Right atrium auricular region (tissue), 2 donors: Measurements from ENCODE around the gene SCARB1. TPM values are rescaled to one million over a fixed set of nuclear protein-coding genes. Genes with fewer than 3 reads are reported as not detected.

Source experiments
- DNase-seq: peaks from one replicate; pipeline ENCODE4 v3.0.0-alpha.2; 2019; ENCODE audit warnings: low spot score
- H3K27ac ChIP-seq, 2 donors: fragments of 200-600 bp; sonication (generic); 1 replicate in 1 of 2; 2 replicates in 1 of 2; pipeline ENCODE4 v1.5.1; 2016 to 2019
- H3K27me3 ChIP-seq, 2 donors: fragments of 200-600 bp; sonication (generic); one replicate each; pipeline versions ENCODE4 v1.5.1 to v1.6.0; 2017 to 2019
- H3K36me3 ChIP-seq: fragments of 200-600 bp; sonication (generic); one replicate; pipeline ENCODE4 v1.5.1; 2016
- H3K4me1 ChIP-seq, 2 donors: fragments of 200-600 bp; sonication (generic); one replicate each; pipeline versions ENCODE4 v1.5.1 to v1.6.0; 2017 to 2019
- H3K4me3 ChIP-seq, 2 donors: fragments of 200-600 bp; sonication (generic); 1 replicate in 1 of 2; 2 replicates in 1 of 2; pipeline ENCODE4 v1.5.1; 2017 to 2019; ENCODE audit warnings: mild to moderate bottlenecking in 1 of 2, moderate library complexity in 1 of 2
- H3K9me3 ChIP-seq, 2 donors: fragments of 200-600 bp; sonication (generic); one replicate each; pipeline ENCODE4 v1.5.1; 2019
- total RNA-seq, 2 donors: library from RNA; depleted of rRNA; stranded (reverse); fragments of >200 nt; gene quantifications; one replicate each; pipeline ENCODE4 v1.1.0, GENCODE V29; 2016
- TF ChIP-seq, protein P1 (sequence below), 2 donors: fragments of 200-600 bp; sonication (generic); IDR thresholded peaks; one replicate each; pipeline ENCODE4 v1.5.1; 2019; ENCODE audit warnings: antibody characterized with exemption in 2 of 2

SCARB1 gene
- total RNA-seq, 2 donors from 2014 or later, result 14.9 to 22.6 TPM

- TF ChIP-seq, protein P1, sequence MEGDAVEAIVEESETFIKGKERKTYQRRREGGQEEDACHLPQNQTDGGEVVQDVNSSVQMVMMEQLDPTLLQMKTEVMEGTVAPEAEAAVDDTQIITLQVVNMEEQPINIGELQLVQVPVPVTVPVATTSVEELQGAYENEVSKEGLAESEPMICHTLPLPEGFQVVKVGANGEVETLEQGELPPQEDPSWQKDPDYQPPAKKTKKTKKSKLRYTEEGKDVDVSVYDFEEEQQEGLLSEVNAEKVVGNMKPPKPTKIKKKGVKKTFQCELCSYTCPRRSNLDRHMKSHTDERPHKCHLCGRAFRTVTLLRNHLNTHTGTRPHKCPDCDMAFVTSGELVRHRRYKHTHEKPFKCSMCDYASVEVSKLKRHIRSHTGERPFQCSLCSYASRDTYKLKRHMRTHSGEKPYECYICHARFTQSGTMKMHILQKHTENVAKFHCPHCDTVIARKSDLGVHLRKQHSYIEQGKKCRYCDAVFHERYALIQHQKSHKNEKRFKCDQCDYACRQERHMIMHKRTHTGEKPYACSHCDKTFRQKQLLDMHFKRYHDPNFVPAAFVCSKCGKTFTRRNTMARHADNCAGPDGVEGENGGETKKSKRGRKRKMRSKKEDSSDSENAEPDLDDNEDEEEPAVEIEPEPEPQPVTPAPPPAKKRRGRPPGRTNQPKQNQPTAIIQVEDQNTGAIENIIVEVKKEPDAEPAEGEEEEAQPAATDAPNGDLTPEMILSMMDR (IDR thresholded peaks at IDR 0.05), result no peak
- H3K36me3 ChIP-seq, result no peaks in the 10 kb centered on the region
- peak overlapping the region; percentile 21 to 24 for H3K27ac ChIP-seq
- no peaks in the 10 kb centered on the region for H3K27me3 ChIP-seq
- H3K4me3 ChIP-seq, result no peak overlapping the region
- no peaks in the 10 kb centered on the region for H3K9me3 ChIP-seq
- no peak for DNase-seq
- H3K4me1 ChIP-seq, result no peaks in the 10 kb centered on the region
Measured at GRCh38 chr12:124804011-124804621, 59.5 kb downstream of the SCARB1 start.

- Histone ChIP-seq H3K27ac (no peak overlapping the region), H3K4me1 (no peaks in the 10 kb centered on the region), H3K27me3 (no peaks in the 10 kb centered on the region), H3K36me3 (no peaks in the 10 kb centered on the region), H3K4me3 (no peak overlapping the region), H3K9me3 (no peaks in the 10 kb centered on the region)
- DNase-seq, result no peak
- TF ChIP-seq, protein P1 (IDR thresholded peaks at IDR 0.05), result no peak
Measured at GRCh38 chr12:124802361-124802760, 61.3 kb downstream of the SCARB1 start.

DNA sequence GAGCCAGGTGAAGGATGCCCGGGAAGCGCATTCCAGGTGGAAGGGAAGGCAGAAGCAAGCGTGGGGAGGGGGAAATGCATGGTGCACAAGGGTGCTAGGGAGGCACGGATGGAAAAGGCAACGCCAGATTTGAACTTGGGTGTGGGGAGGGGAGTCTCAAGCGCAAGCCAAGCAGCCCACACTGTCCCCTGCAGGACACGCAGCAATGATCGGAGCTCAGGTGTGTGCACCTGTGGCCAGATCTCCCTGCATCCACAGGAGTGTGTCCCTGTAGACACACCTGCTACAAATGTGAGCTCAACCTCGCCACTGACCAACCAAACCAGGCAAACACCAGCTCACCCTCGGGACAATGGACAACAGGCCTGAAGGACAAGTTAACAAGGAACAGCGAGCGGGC is 63.2 kb downstream of the SCARB1 start:
- no peak for DNase-seq
- Histone ChIP-seq H3K9me3 (no peaks in the 10 kb centered on the region), H3K27me3 (no peaks in the 10 kb centered on the region), H3K4me3 (no peak overlapping the region), H3K36me3 (no peaks in the 10 kb centered on the region), H3K27ac (no peak overlapping the region), H3K4me1 (no peaks in the 10 kb centered on the region)
- TF ChIP-seq, protein P1 (IDR thresholded peaks at IDR 0.05), result no peak

DNA sequence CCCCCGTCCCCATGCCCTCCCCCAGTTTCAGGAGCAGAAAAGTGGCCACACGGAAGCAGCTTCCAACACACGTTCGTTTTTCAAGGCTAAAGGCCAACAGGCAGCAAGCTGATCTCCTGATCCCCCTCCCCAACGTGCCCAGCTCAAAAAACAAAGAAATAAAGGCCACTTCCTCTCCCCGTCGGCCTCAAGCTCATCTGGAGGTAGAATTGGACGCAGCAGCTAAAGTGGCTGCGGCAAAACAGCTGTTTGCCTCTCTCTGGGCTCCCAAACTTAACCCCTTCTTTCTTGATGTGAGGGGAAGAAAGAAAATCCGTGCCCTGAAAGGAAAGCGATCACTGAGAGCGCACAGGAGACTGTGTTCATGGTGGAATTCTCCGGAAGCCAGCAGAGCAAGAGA is 66.3 kb downstream of the SCARB1 start:
- Histone ChIP-seq H3K4me3 (no peak overlapping the region), H3K36me3 (no peaks in the 10 kb centered on the region), H3K9me3 (no peaks in the 10 kb centered on the region), H3K27me3 (no peaks in the 10 kb centered on the region), H3K27ac (no peak overlapping the region), H3K4me1 (no peaks in the 10 kb centered on the region)
- no peak for DNase-seq
- TF ChIP-seq, protein P1 (IDR thresholded peaks at IDR 0.05), result no peak

- no peaks in the 10 kb centered on the region for H3K9me3 ChIP-seq
Measured at GRCh38 chr12:124796303-124796960, 67.2 kb downstream of the SCARB1 start.

More at GRCh38 chr12:124796303-124796960, 67.2 kb downstream of the SCARB1 start:
- H3K4me3 ChIP-seq, result no peak overlapping the region
- DNase-seq, result no peak
- H3K4me1 ChIP-seq, result no peaks in the 10 kb centered on the region
- H3K27me3 ChIP-seq, result no peaks in the 10 kb centered on the region
- H3K36me3 ChIP-seq, result no peaks in the 10 kb centered on the region
- TF ChIP-seq, protein P1 (IDR thresholded peaks at IDR 0.05), result no peak
- H3K27ac ChIP-seq, result no peak overlapping the region
